ENCODE measurements around the gene PPP2R2B.
A peak's percentile ranks its signal among the peaks of the same experiment; 100 is the strongest.

Gene PPP2R2B

GRCh38 chr5:146541958-146542849 is 336.4 kb downstream of the PPP2R2B start:
- no peak overlapping the region for H2BK5ac ChIP-seq (ENCODE audit: low read length)
- no peak overlapping the region for H3K56ac ChIP-seq (ENCODE audit: low read length)
- H3K4me2 ChIP-seq (ENCODE audit: low read length): no peak overlapping the region
- H3K79me1 ChIP-seq (ENCODE audit: low read length): no peaks in the 10 kb centered on the region
- no peak overlapping the region for H4K5ac ChIP-seq (ENCODE audit: low read length)
- H3K79me2 ChIP-seq (ENCODE audit: control insufficient read depth, insufficient read depth, low read length): no peaks in the 10 kb centered on the region
- no peak overlapping the region for H2AK5ac ChIP-seq (ENCODE audit: low read length)
- H3K27me3 ChIP-seq (ENCODE audit: insufficient read depth, low read length, poor library complexity): no peaks in the 10 kb centered on the region
- no peak overlapping the region for H3K4me3 ChIP-seq (ENCODE audit: low read length)
- no peaks in the 10 kb centered on the region for H3K4me1 ChIP-seq (ENCODE audit: control insufficient read depth, low read depth, low read length)
- no CpG with 5 or more reads among the region's 16 CpGs for WGBS (ENCODE audit: extremely low coverage, insufficient coverage, low lambda C conversion rate)
- no peak overlapping the region for H2BK120ac ChIP-seq (ENCODE audit: low read depth, low read length)
- H3K36me3 ChIP-seq (ENCODE audit: control insufficient read depth, insufficient read depth, low read length): no peaks in the 10 kb centered on the region
- no peak overlapping the region for H3K27ac ChIP-seq (ENCODE audit: low read depth, low read length)
- H3K23ac ChIP-seq (ENCODE audit: low read length): no peak overlapping the region
- no peak overlapping the region for H3K9ac ChIP-seq (ENCODE audit: low read length)
- peak; percentile 73 for DNase-seq
- H2BK15ac ChIP-seq (replicated peaks; ENCODE audit: low read depth): no peak overlapping the region
- H3K4ac ChIP-seq (ENCODE audit: low read depth, low read length): no peak overlapping the region
- no peak overlapping the region for H4K8ac ChIP-seq (ENCODE audit: low read depth, low read length)
- H3K18ac ChIP-seq (ENCODE audit: low read length): no peak overlapping the region

- DNase-seq: peak; percentile 23
- no peak overlapping the region for H4K5ac ChIP-seq (ENCODE audit: low read length)
- H3K4me3 ChIP-seq (ENCODE audit: low read length): no peak overlapping the region
- WGBS (ENCODE audit: extremely low coverage, insufficient coverage, low lambda C conversion rate): no CpG with 5 or more reads among the region's 2 CpGs
- H3K36me3 ChIP-seq (ENCODE audit: control insufficient read depth, insufficient read depth, low read length): no peaks in the 10 kb centered on the region
- no peak overlapping the region for H3K4me2 ChIP-seq (ENCODE audit: low read length)
- no peaks in the 10 kb centered on the region for H3K79me1 ChIP-seq (ENCODE audit: low read length)
- H2AK5ac ChIP-seq (ENCODE audit: low read length): no peak overlapping the region
- no peaks in the 10 kb centered on the region for H3K4me1 ChIP-seq (ENCODE audit: control insufficient read depth, low read depth, low read length)
- no peak overlapping the region for H2BK120ac ChIP-seq (ENCODE audit: low read depth, low read length)
- no peaks in the 10 kb centered on the region for H3K27me3 ChIP-seq (ENCODE audit: insufficient read depth, low read length, poor library complexity)
- no peaks in the 10 kb centered on the region for H3K79me2 ChIP-seq (ENCODE audit: control insufficient read depth, insufficient read depth, low read length)
- H2BK15ac ChIP-seq (replicated peaks; ENCODE audit: low read depth): no peak overlapping the region
- no peak overlapping the region for H3K23ac ChIP-seq (ENCODE audit: low read length)
- H2BK5ac ChIP-seq (ENCODE audit: low read length): no peak overlapping the region
- no peak overlapping the region for H3K56ac ChIP-seq (ENCODE audit: low read length)
- H4K8ac ChIP-seq (ENCODE audit: low read depth, low read length): no peak overlapping the region
- no peak overlapping the region for H3K18ac ChIP-seq (ENCODE audit: low read length)
- no peak overlapping the region for H3K9ac ChIP-seq (ENCODE audit: low read length)
- H3K27ac ChIP-seq (ENCODE audit: low read depth, low read length): no peak overlapping the region
- H3K4ac ChIP-seq (ENCODE audit: low read depth, low read length): no peak overlapping the region
These were observed 338.1 kb downstream of the PPP2R2B start for GRCh38 chr5:146540414-146540813.

- Histone ChIP-seq H3K4me3 (ENCODE audit: low read length) (no peak overlapping the region), H3K4me2 (ENCODE audit: low read length) (no peak overlapping the region), H4K8ac (ENCODE audit: low read depth, low read length) (no peak overlapping the region), H2BK15ac (replicated peaks; ENCODE audit: low read depth) (no peak overlapping the region), H2AK5ac (ENCODE audit: low read length) (no peak overlapping the region), H3K27me3 (ENCODE audit: insufficient read depth, low read length, poor library complexity) (no peaks in the 10 kb centered on the region), H3K23ac (ENCODE audit: low read length) (no peak overlapping the region), H2BK5ac (ENCODE audit: low read length) (no peak overlapping the region), H4K5ac (ENCODE audit: low read length) (no peak overlapping the region), H3K18ac (ENCODE audit: low read length) (no peak overlapping the region), H3K79me1 (ENCODE audit: low read length) (no peaks in the 10 kb centered on the region), H2BK120ac (ENCODE audit: low read depth, low read length) (no peak overlapping the region), H3K36me3 (ENCODE audit: control insufficient read depth, insufficient read depth, low read length) (no peaks in the 10 kb centered on the region), H3K79me2 (ENCODE audit: control insufficient read depth, insufficient read depth, low read length) (no peaks in the 10 kb centered on the region), H3K4ac (ENCODE audit: low read depth, low read length) (no peak overlapping the region), H3K56ac (ENCODE audit: low read length) (no peak overlapping the region), H3K4me1 (ENCODE audit: control insufficient read depth, low read depth, low read length) (no peaks in the 10 kb centered on the region), H3K9ac (ENCODE audit: low read length) (no peak overlapping the region), H3K27ac (ENCODE audit: low read depth, low read length) (no peak overlapping the region)
- no peak for DNase-seq
- WGBS (ENCODE audit: extremely low coverage, insufficient coverage, low lambda C conversion rate): no CpG with 5 or more reads among the region's 4 CpGs
These were observed 338.6 kb downstream of the PPP2R2B start for GRCh38 chr5:146539973-146540372.

- Histone ChIP-seq H2AK5ac (ENCODE audit: low read length) (no peak overlapping the region), H3K27me3 (ENCODE audit: insufficient read depth, low read length, poor library complexity) (no peaks in the 10 kb centered on the region), H3K56ac (ENCODE audit: low read length) (no peak overlapping the region), H3K79me1 (ENCODE audit: low read length) (no peaks in the 10 kb centered on the region), H3K9ac (ENCODE audit: low read length) (no peak overlapping the region), H3K18ac (ENCODE audit: low read length) (no peak overlapping the region), H3K4ac (ENCODE audit: low read depth, low read length) (no peak overlapping the region), H3K36me3 (ENCODE audit: control insufficient read depth, insufficient read depth, low read length) (no peaks in the 10 kb centered on the region), H4K8ac (ENCODE audit: low read depth, low read length) (no peak overlapping the region), H3K23ac (ENCODE audit: low read length) (no peak overlapping the region), H2BK5ac (ENCODE audit: low read length) (no peak overlapping the region), H2BK15ac (replicated peaks; ENCODE audit: low read depth) (no peak overlapping the region), H3K79me2 (ENCODE audit: control insufficient read depth, insufficient read depth, low read length) (no peaks in the 10 kb centered on the region), H2BK120ac (ENCODE audit: low read depth, low read length) (no peak overlapping the region), H3K4me2 (ENCODE audit: low read length) (no peak overlapping the region), H3K4me1 (ENCODE audit: control insufficient read depth, low read depth, low read length) (no peaks in the 10 kb centered on the region), H4K5ac (ENCODE audit: low read length) (no peak overlapping the region), H3K4me3 (ENCODE audit: low read length) (no peak overlapping the region), H3K27ac (ENCODE audit: low read depth, low read length) (no peak overlapping the region)
- DNase-seq: no peak
- WGBS (ENCODE audit: extremely low coverage, insufficient coverage, low lambda C conversion rate): no CpG with 5 or more reads among the region's 3 CpGs
These were observed 340.1 kb downstream of the PPP2R2B start for GRCh38 chr5:146538432-146538831.

- no peak for DNase-seq
- Histone ChIP-seq H3K56ac (ENCODE audit: low read length) (no peak overlapping the region), H2AK5ac (ENCODE audit: low read length) (no peak overlapping the region), H3K27me3 (ENCODE audit: insufficient read depth, low read length, poor library complexity) (no peaks in the 10 kb centered on the region), H3K27ac (ENCODE audit: low read depth, low read length) (no peak overlapping the region), H3K4me3 (ENCODE audit: low read length) (no peak overlapping the region), H4K8ac (ENCODE audit: low read depth, low read length) (no peak overlapping the region), H4K5ac (ENCODE audit: low read length) (no peak overlapping the region), H3K9ac (ENCODE audit: low read length) (no peak overlapping the region), H3K18ac (ENCODE audit: low read length) (no peak overlapping the region), H2BK120ac (ENCODE audit: low read depth, low read length) (no peak overlapping the region), H2BK5ac (ENCODE audit: low read length) (no peak overlapping the region), H3K4me2 (ENCODE audit: low read length) (no peak overlapping the region), H3K36me3 (ENCODE audit: control insufficient read depth, insufficient read depth, low read length) (no peaks in the 10 kb centered on the region), H3K79me1 (ENCODE audit: low read length) (no peaks in the 10 kb centered on the region), H2BK15ac (replicated peaks; ENCODE audit: low read depth) (no peak overlapping the region), H3K4me1 (ENCODE audit: control insufficient read depth, low read depth, low read length) (no peaks in the 10 kb centered on the region), H3K4ac (ENCODE audit: low read depth, low read length) (no peak overlapping the region), H3K23ac (ENCODE audit: low read length) (no peak overlapping the region), H3K79me2 (ENCODE audit: control insufficient read depth, insufficient read depth, low read length) (no peaks in the 10 kb centered on the region)
- no CpG with 5 or more reads among the region's 1 CpG for WGBS (ENCODE audit: extremely low coverage, insufficient coverage, low lambda C conversion rate)
These were observed 344.7 kb downstream of the PPP2R2B start for GRCh38 chr5:146533882-146534281.

Data from mesendoderm (in vitro differentiated cells).